ENCODE measurements around the gene GCSH. TPM values are rescaled to one million over a fixed set of nuclear protein-coding genes. Genes with fewer than 3 reads are reported as not detected.

The GCSH gene
- total RNA-seq (2022; extraction: Qiagen RNA extraction), result 47.9 to 58.9 TPM (median 55.9 TPM) in 5 replicates

GRCh38 chr16:81095953-81096714 is at the start of gene GCSH:
TSS of gene GCSH (minus strand) at chr16:81096395. CDS start at chr16:81096278, 117 bp downstream.

GRCh38 chr16:81077076-81077940 is 18.9 kb downstream of the GCSH start, which contains the start of gene C16orf46:
TSS of gene C16orf46 (minus strand) at chr16:81077238. CDS start at chr16:81063955, 13,283 bp downstream.

GRCh38 chr16:81035398-81035974 is 60.7 kb downstream of the GCSH start, which contains the start of gene ATMIN:
TSS of gene ATMIN (plus strand) at chr16:81035842. CDS start at chr16:81035871, 29 bp downstream.

Other genes with a start within 250 kb of the GCSH start
- gene CMC2, start 89.5 kb downstream of the GCSH start, total RNA-seq (2022; extraction: Qiagen RNA extraction), result 96.7 to 124 TPM (median 103 TPM) in 5 replicates
- gene CENPN, start 89.2 kb downstream of the GCSH start, total RNA-seq (2022; extraction: Qiagen RNA extraction), result 61.8 to 116 TPM (median 67.6 TPM) in 5 replicates
- 28.0 to 38.3 TPM (median 35.3 TPM) in 5 replicates for gene ATMIN, start 60.6 kb downstream of the GCSH start, total RNA-seq (2022; extraction: Qiagen RNA extraction)
- 0.34 to 0.96 TPM (median 0.54 TPM) in 5 replicates for gene C16orf46, start 19.2 kb downstream of the GCSH start, total RNA-seq (2022; extraction: Qiagen RNA extraction)
- 0.67 to 1.4 TPM (median 0.98 TPM) in 5 replicates for gene BCO1, start 142.3 kb upstream of the GCSH start, total RNA-seq (2022; extraction: Qiagen RNA extraction)
- 2.3 to 4.6 TPM (median 3.2 TPM) in 5 replicates for gene GAN, start 218.6 kb upstream of the GCSH start, total RNA-seq (2022; extraction: Qiagen RNA extraction)